ENCODE data around the gene WDR33.
"Not testable (repeated sequence)": the region's sequence is repeated elsewhere in the genome, so short reads cannot be mapped to it uniquely, and the experiment has no call there.

The WDR33 gene

GRCh38 chr2:127807678-127808353 lies 3.2 kb downstream of the WDR33 start:
- DNase-seq = no peak

- not testable (repeated sequence) for DNase-seq
Observed at GRCh38 chr2:127806860-127807259, 4.1 kb downstream of the WDR33 start.

GRCh38 chr2:127805491-127805890 lies 5.5 kb downstream of the WDR33 start:
- no peak for DNase-seq

- DNase-seq = no peak
Observed at GRCh38 chr2:127799926-127800325, 11.0 kb downstream of the WDR33 start.

GRCh38 chr2:127796389-127796788 lies 14.6 kb downstream of the WDR33 start:
- DNase-seq = no peak

- DNase-seq = not testable (repeated sequence)
Observed at GRCh38 chr2:127794901-127795300, 16.1 kb downstream of the WDR33 start.

GRCh38 chr2:127792805-127793204 lies 18.2 kb downstream of the WDR33 start:
- DNase-seq = no peak

GRCh38 chr2:127790694-127791529 lies 20.1 kb downstream of the WDR33 start:
- DNase-seq = no peak

GRCh38 chr2:127786048-127786809 lies 24.7 kb downstream of the WDR33 start:
- DNase-seq = no peak

- DNase-seq = no peak
Observed at GRCh38 chr2:127784965-127785518, 25.9 kb downstream of the WDR33 start.

- no peak for DNase-seq
Observed at GRCh38 chr2:127783101-127783500, 27.9 kb downstream of the WDR33 start.

- no peak for DNase-seq
Observed at GRCh38 chr2:127778850-127779249, 32.1 kb downstream of the WDR33 start.

- DNase-seq = no peak
Observed at GRCh38 chr2:127778447-127778846, 32.5 kb downstream of the WDR33 start.

GRCh38 chr2:127776122-127776780 lies 34.7 kb downstream of the WDR33 start:
- DNase-seq = no peak

GRCh38 chr2:127771756-127772155 lies 39.2 kb downstream of the WDR33 start:
- DNase-seq = no peak

GRCh38 chr2:127770973-127771735 lies 39.8 kb downstream of the WDR33 start:
- DNase-seq = no peak

- DNase-seq = not testable (repeated sequence)
Observed at GRCh38 chr2:127770534-127770933, 40.4 kb downstream of the WDR33 start.

- DNase-seq = no peak
Observed at GRCh38 chr2:127769587-127769986, 41.4 kb downstream of the WDR33 start.

- DNase-seq = no peak
Observed at GRCh38 chr2:127768775-127769479, 42.0 kb downstream of the WDR33 start.

- DNase-seq = no peak
Observed at GRCh38 chr2:127763776-127764175, 47.2 kb downstream of the WDR33 start.

- no peak for DNase-seq
Observed at GRCh38 chr2:127762846-127763245, 48.1 kb downstream of the WDR33 start.

Data from COR-L47 (cell line).